GM21381 (cell line): ENCODE results near the gene MSRB3.

ENCODE experiments used
- ATAC-seq: cut with Tn5 transposase; IDR thresholded peaks from one replicate; pipeline ENCODE4 v1.9.1; 2021; ENCODE audit warnings: mild to moderate bottlenecking, moderate library complexity; ENCODE audit not compliant: unreplicated experiment

The MSRB3 gene

GRCh38 chr12:65387396-65387795 lies 108.9 kb downstream of the MSRB3 start:
- no peak for ATAC-seq

- ATAC-seq: no peak
Measured at GRCh38 chr12:65389436-65389835, 111.0 kb downstream of the MSRB3 start.

GRCh38 chr12:65391711-65392110 lies 113.2 kb downstream of the MSRB3 start:
- no peak for ATAC-seq

GRCh38 chr12:65392491-65392890 lies 114.0 kb downstream of the MSRB3 start:
- no peak for ATAC-seq

- ATAC-seq: no peak
Measured at GRCh38 chr12:65403188-65403587, 124.7 kb downstream of the MSRB3 start.

GRCh38 chr12:65407388-65408149 lies 129.1 kb downstream of the MSRB3 start:
- no peak for ATAC-seq

- no peak for ATAC-seq
Measured at GRCh38 chr12:65408441-65408840, 130.0 kb downstream of the MSRB3 start.

- no peak for ATAC-seq
Measured at GRCh38 chr12:65409726-65410125, 131.2 kb downstream of the MSRB3 start.

GRCh38 chr12:65411171-65411570 lies 132.7 kb downstream of the MSRB3 start:
- no peak for ATAC-seq

GRCh38 chr12:65414526-65414925 lies 136.0 kb downstream of the MSRB3 start:
- ATAC-seq: no peak

- ATAC-seq: no peak
Measured at GRCh38 chr12:65415826-65416225, 137.3 kb downstream of the MSRB3 start.

GRCh38 chr12:65419284-65420072 lies 141.0 kb downstream of the MSRB3 start:
- no peak for ATAC-seq

- ATAC-seq: no peak
Measured at GRCh38 chr12:65420941-65421340, 142.5 kb downstream of the MSRB3 start.

- ATAC-seq: no peak
Measured at GRCh38 chr12:65427646-65428045, 149.2 kb downstream of the MSRB3 start.

- no peak for ATAC-seq
Measured at GRCh38 chr12:65430006-65430405, 151.5 kb downstream of the MSRB3 start.

GRCh38 chr12:65430571-65431306 lies 152.3 kb downstream of the MSRB3 start:
- no peak for ATAC-seq

GRCh38 chr12:65432114-65432513 lies 153.6 kb downstream of the MSRB3 start:
- no peak for ATAC-seq

- no peak for ATAC-seq
Measured at GRCh38 chr12:65432651-65433050, 154.2 kb downstream of the MSRB3 start.

- ATAC-seq: no peak
Measured at GRCh38 chr12:65434737-65435136, 156.3 kb downstream of the MSRB3 start.

- ATAC-seq: no peak
Measured at GRCh38 chr12:65443038-65443437, 164.6 kb downstream of the MSRB3 start.

GRCh38 chr12:65444996-65445395 lies 166.5 kb downstream of the MSRB3 start:
- no peak for ATAC-seq

- no peak for ATAC-seq
Measured at GRCh38 chr12:65446901-65447300, 168.4 kb downstream of the MSRB3 start.
